ENCODE measurements around the gene PPT2. TPM values are rescaled to one million over a fixed set of nuclear protein-coding genes. Genes with fewer than 3 reads are reported as not detected.

PPT2 gene
- total and polyA plus RNA-seq, 8 donors, result 8.9 to 32.5 (median 27.6) TPM

- Histone ChIP-seq H3K27me3 (peaks cover 0 to 26% of the 10 kb centered on the region in 2 donors), H3K27ac (peak overlapping the region; percentile 63 to 78), H3K4me3 (no peak overlapping the region), H3K4me1 (peaks cover 20 to 54% of the 10 kb centered on the region in 2 donors), H3K36me3 (peaks cover 0 to 36% of the 10 kb centered on the region in 2 donors), H3K9me3 (no peaks in the 10 kb centered on the region)
- intact Hi-C loops (cut with DNase I), result no loop called here
- DNase-seq (no peak), ATAC-seq (no peak)
- no peak for TF ChIP-seq CTCF (IDR thresholded peaks at IDR 0.05)
Measured at GRCh38 chr6:32112431-32112980, 41.4 kb upstream of the PPT2 start.

GRCh38 chr6:32113386-32114352, 40.3 kb upstream of the PPT2 start:
- Histone ChIP-seq H3K4me1 (peaks cover 14 to 52% of the 10 kb centered on the region in 2 donors), H3K27ac (peak overlapping the region; percentile 63 to 78), H3K27me3 (peaks cover 0 to 14% of the 10 kb centered on the region in 2 donors), H3K4me3 (no peak overlapping the region), H3K9me3 (no peaks in the 10 kb centered on the region), H3K36me3 (peaks cover 0 to 48% of the 10 kb centered on the region in 2 donors)
- ATAC-seq (peak; percentile 74), DNase-seq (peak in 3 of 4 donors; percentile 83 to 95 (median 87))
- peak in 1 of 2 donors; percentile 22 for TF ChIP-seq CTCF (IDR thresholded peaks at IDR 0.05)
- intact Hi-C loops (cut with DNase I), result no loop called here

- peaks cover 14 to 61% of the 10 kb centered on the region in 2 donors for H3K4me1 ChIP-seq
- no peak overlapping the region for H3K4me3 ChIP-seq
- peaks cover 0 to 3% of the 10 kb centered on the region in 2 donors for H3K27me3 ChIP-seq
- H3K36me3 ChIP-seq, result peaks cover 0 to 57% of the 10 kb centered on the region in 2 donors
- no peak for TF ChIP-seq CTCF (IDR thresholded peaks at IDR 0.05)
- intact Hi-C loops (cut with DNase I), result loop anchor here in 1 of 2 donors (5.0 kb wide), 2 partner anchors 38 to 128 kb away; partner anchors contain the start of genes PPT2 and PRRT1
- ATAC-seq (no peak), DNase-seq (no peak)
- no peaks in the 10 kb centered on the region for H3K9me3 ChIP-seq
- H3K27ac ChIP-seq, result peak overlapping the region; percentile 63 to 78
Measured at GRCh38 chr6:32114796-32115195, 39.1 kb upstream of the PPT2 start.

GRCh38 chr6:32115623-32116022, 38.3 kb upstream of the PPT2 start:
- ATAC-seq (no peak), DNase-seq (no peak)
- Histone ChIP-seq H3K9me3 (no peaks in the 10 kb centered on the region), H3K4me1 (peaks cover 14 to 60% of the 10 kb centered on the region in 2 donors), H3K27me3 (no peaks in the 10 kb centered on the region), H3K36me3 (peaks cover 1 to 65% of the 10 kb centered on the region in 2 donors), H3K4me3 (no peak overlapping the region), H3K27ac (peak overlapping the region in 1 of 2 donors; percentile 63)
- intact Hi-C loops (cut with DNase I), result loop anchor here in 1 of 2 donors (5.0 kb wide), 2 partner anchors 37 to 127 kb away; partner anchors contain the start of genes PPT2 and PRRT1
- TF ChIP-seq CTCF (IDR thresholded peaks at IDR 0.05), result no peak

- intact Hi-C loops (cut with DNase I), result loop anchor here in 1 of 2 donors (5.0 kb wide), 2 partner anchors 36 to 126 kb away; partner anchors contain the start of genes PPT2 and PRRT1
- H3K27me3 ChIP-seq, result no peaks in the 10 kb centered on the region
- no peak overlapping the region for H3K4me3 ChIP-seq
- H3K9me3 ChIP-seq, result no peaks in the 10 kb centered on the region
- peak in 1 of 2 donors; percentile 27 for TF ChIP-seq CTCF (IDR thresholded peaks at IDR 0.05)
- H3K27ac ChIP-seq, result no peak overlapping the region
- H3K4me1 ChIP-seq, result peaks cover 14 to 50% of the 10 kb centered on the region in 2 donors
- no peak for ATAC-seq
- no peak for DNase-seq
- peaks cover 4 to 76% of the 10 kb centered on the region in 2 donors for H3K36me3 ChIP-seq
Measured at GRCh38 chr6:32116674-32117073, 37.3 kb upstream of the PPT2 start.

Measured in left lung (tissue), 10 donors.